OCI-M2 (cell line): ENCODE data around the gene TRPC6.

ENCODE experiments used
- DNase-seq: peaks from one replicate; lab custom pipeline; 2025; ENCODE audit not compliant: unreplicated experiment; lab: John Stamatoyannopoulos, UW

The TRPC6 gene

DNA sequence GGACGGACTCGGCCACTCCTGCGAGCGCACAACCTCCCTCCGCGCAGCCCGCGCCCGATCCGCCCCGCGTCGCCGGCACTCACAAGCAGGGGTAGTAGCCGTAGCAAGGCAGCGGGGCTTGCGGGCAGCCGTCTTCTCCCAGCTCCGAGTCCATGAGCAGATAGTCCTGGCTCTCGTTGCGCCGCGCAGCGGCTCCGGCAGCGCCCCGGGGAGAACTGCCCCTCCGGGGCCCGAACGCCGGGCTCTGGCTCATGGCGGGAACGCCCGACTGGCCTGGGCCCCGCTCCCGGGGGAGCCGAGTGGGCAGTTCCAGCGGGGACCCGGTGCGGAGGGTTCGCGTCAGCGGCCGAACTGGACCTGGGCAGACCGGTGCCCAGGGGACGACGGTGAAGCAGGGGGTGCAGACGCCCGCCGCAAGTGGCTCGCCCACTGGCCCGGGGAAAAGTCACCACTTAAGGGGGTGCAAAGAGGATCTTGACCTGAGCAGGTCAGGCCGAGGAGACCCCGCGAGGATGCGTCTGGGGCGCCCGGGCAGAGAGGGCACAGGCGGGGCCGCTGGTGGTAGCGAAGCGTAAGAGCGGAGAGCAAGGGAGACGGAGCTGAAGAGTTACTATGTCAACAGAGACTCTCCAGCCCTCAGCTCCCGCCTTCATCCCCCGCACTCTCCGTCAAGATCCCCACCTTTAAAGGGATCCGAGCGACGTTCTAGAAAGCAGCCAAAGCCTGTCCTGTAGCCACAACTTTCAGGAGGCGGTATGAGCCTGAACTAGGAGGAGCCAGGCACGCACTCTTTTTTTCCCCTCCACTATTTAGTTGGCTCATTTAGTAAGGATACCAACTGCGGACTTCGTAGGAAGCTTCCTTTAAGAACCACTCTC lies at the start of gene TRPC6:
TRPC6 (minus strand) TSS at position 757 of the 878 bp plus-strand sequence; CDS start at position 253, 504 bp downstream.
- no peak for DNase-seq

GRCh38 chr11:101620026-101620425 lies 36.2 kb upstream of the TRPC6 start:
- no peak for DNase-seq

GRCh38 chr11:101618709-101619108 lies 34.9 kb upstream of the TRPC6 start:
- DNase-seq = no peak

GRCh38 chr11:101617735-101618332 lies 34.0 kb upstream of the TRPC6 start:
- DNase-seq = no peak

GRCh38 chr11:101612481-101612880 lies 28.7 kb upstream of the TRPC6 start:
- DNase-seq = no peak

DNA sequence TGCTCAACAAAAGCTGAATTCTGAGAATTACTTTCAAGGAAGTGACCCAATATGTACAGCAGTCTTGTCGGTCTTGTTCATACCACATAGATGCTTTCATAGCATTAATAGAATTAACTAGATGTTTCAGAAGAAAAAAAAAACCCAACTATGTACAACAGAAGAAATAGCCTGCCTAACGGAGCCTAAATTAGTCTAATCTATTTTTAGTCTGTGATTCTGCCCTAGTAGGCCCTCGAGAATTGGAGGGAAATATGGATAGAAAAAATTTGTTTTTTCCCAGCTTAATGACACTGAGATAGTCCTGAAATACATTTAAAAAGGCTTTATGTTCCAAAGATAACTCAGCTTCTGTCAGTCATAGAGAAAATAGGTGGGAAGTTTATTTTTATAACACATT lies 17.1 kb upstream of the TRPC6 start:
- no peak for DNase-seq

- DNase-seq = no peak
Observed at GRCh38 chr11:101586965-101587364, 3.2 kb upstream of the TRPC6 start.

DNA sequence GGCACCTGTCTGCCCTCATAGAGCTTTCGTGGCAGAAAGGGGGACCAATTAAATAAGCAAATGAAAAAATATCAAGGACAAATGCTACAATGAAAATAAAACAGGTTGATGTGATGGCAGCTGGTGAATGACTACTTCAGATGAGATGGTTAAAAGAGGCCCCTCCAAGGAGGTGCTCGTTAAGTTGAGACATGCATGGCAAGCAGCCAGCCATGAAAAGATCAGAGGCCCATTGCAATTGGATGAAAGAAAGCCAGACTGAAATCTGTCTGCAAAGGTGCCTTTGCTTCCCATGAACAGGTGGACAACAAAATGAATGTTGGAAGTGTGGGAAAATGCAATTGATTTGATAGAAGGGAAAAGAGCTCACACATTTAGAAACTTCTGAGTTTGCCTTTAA lies 848 bp upstream of the TRPC6 start:
- no peak for DNase-seq

DNA sequence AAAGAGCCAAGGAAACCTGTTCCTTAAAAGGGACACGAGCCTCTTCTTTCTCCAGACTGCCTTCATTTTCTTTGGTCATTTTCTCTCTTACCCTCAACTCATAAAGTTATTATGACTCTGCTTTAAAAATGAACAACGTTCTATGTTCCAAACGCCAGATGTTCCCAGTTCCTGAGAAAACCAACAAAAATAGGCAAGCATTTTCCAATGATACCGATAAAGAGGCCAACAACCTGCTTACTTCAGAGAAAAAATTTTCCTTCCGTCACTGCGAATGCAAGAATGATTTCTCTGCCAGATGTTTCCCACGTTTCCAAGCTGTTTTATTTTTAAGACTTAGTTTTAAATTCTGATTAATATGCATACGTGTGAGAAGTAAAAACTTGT lies 315 bp upstream of the TRPC6 start:
- DNase-seq = no peak

DNA sequence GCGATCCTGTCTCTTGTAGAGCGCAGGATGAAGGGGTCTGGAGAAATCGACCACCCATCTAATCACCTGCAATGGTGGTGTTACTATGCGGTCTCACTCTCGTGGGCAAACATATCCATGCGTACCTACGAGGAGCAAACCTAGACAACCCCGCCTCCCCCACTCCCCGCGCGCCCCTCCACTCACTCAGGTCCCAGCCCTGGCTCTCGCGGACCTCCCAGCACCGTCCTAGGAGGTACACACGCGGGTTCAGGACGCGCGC lies 887 bp downstream of the TRPC6 start:
- DNase-seq = no peak

DNA sequence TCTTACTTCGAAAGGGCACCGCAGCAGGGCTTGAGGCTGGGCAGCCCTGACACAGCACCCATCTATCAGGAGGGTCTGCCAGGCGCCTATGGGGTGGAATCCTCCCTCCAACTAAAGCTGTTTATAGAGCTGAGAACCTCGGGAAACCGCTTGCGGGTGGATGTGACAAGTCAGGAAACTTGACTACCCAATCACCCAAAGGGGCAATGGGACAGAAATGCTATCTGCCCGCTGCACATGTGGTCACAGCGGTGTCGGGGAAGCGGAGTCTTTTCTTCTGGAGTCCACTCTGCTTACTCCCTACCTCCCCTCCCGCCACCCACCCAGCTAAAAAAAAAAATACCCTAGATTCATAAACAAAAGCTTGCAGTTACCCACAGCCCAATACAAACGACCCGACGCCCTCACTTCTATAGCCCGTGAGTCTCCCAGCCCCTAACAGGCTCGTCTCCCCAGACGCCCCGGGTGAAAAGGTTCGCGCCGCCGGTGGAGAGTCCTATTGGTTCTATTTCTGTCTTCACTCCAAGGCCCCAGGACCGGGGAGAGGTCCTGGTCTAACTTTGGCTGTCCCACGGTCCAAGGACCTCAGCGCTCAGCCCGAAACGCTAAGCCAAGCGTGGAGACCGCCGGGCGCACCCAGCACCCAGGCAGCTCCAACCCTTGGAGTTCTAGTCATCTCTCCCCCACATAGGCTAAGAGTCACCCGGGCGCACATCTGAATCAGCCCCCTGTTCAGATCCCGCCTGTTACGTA lies 1.4 kb downstream of the TRPC6 start:
- no peak for DNase-seq

DNA sequence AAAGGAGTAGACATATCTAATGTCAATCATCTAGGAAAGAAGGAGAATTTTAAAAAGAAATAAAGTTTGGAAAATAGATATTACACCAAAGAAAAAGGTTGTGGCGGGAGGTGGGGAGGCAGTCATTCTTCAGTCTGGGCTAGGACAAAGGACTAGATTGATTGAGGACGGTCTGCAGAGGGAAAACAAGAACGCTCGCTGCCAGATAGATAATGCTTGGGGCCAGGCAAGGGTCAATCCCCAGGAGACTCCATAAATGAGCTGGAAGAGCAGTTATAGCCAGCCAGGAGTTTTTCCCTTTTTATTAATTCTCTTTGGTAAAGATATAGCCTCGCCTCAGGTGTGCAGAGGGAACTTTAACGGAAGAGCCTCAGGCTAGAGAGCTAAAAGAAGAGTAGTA lies 6.3 kb downstream of the TRPC6 start:
- DNase-seq = no peak

GRCh38 chr11:101576456-101576855 lies 7.4 kb downstream of the TRPC6 start:
- no peak for DNase-seq

- DNase-seq = no peak
Observed at GRCh38 chr11:101574886-101575285, 8.9 kb downstream of the TRPC6 start.

DNA sequence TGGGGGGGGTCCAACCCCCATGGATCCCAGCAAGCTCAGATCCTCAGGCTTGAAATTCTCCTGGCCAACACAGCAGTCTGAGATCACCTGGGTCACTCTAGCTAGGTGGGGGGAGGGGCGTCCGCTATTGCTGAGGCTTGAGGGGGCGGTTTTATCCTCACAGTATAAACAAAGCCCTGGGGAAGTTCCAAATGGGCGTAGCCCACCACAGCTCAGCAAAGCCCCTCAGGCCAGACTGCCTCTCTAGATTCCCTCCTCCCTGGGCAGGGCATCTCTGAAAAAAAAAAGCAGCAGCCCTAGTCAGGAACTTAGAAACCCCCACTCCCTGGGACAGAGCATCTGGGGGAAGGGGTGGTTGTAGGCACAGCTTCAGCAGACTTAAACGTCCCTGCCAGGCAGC lies 16.7 kb downstream of the TRPC6 start:
- no peak for DNase-seq

DNA sequence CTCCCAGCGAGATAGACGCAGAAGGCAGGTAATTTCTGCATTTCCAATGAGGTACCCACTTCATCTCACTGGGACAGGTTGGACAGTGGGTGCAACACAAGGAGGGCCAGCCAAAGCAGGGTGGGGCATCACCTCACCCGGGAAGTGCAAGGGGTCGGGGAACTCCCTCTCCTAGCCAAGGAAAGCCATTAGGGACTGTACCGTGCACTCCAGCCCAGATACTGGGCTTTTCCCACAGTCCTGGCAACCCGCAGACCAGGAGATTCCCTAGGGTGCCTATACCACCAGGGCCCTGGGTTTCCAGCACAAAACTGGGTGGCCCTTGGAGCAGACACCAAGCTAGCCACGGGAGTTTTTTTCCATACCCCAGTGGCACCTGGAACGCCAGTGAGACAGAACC lies 17.2 kb downstream of the TRPC6 start:
- DNase-seq = no peak

GRCh38 chr11:101563166-101563565 lies 20.6 kb downstream of the TRPC6 start:
- DNase-seq = no peak

DNA sequence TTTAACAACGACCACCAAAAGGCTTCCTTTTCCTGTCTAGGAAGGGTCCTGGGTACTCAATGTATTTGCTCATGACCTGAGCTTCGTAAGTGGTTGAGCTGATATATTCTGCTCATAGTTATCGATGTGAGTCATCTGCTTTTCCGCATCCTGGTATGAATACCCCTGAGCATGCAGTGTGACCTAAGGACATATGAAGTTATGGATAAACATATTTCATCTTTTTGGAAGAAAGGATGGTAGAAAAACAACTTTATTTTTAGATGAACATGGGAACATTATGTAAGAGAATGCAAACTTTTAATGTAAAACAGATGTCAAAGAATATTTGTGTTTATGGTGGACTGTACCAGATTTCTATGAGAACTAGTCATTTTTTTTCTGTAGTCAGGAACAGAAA lies 28.4 kb downstream of the TRPC6 start:
- DNase-seq = no peak

GRCh38 chr11:101553891-101554292 lies 29.9 kb downstream of the TRPC6 start:
- no peak for DNase-seq

DNA sequence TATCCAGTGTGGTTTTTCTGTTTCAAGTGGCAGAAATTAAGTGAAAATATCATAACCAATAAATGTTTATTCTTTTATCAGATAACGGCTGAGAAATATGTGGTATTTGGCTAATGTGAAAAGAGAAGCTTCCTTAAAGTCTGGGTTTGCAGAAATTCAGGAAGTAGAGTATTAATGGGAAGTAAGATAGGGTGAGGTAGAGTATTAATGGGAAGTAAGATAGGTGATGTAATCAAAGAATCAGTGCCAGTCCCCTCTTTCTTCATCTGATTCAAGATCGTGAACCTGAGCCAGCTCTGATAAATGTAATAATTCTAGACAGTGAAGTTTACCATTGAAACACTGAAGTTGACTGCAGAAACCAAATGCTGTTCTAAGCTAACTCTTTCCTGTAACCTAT lies 30.9 kb downstream of the TRPC6 start:
- no peak for DNase-seq

- DNase-seq = no peak
Observed at GRCh38 chr11:101528541-101528940, 55.3 kb downstream of the TRPC6 start.

DNA sequence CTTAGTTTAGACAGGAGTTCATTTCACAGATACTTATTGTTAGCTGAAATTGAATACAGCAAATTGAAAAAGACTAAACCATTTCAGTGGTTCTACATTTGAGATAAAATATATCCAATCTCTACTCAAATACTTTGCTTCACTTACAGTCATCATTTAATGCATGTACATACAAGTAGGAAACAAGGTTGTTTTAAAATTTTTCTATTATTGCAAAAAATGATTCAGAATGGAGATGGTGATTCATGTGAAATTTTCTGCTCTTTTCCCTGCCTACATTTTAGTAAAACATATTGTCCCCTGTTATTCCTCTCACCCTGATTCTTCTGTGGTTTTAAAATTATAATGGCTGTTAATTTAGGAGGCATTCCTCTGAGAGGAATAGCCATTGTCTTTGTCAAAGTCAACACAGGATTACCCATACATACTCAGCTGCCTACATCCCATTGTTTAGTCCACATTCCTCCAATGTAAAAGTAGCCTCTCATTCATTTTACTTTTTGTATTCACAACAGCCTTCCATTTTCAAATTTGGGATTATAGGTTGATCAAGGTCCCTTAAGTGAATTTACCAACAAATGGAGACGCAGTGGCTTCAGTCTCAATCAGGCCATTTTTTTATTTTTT lies 60.1 kb downstream of the TRPC6 start:
- DNase-seq = no peak
